Lower leg skin (tissue), 4 donors: ENCODE results near the gene FAM186B. TPM values are rescaled to one million over a fixed set of nuclear protein-coding genes. Genes with fewer than 3 reads are reported as not detected.
"Not testable (repeated sequence)": the region's sequence is repeated elsewhere in the genome, so short reads cannot be mapped to it uniquely, and the experiment has no call there.

Source experiments
- DNase-seq, 2 donors: peaks; one replicate each; pipeline ENCODE4 v3.0.0-alpha.2; 2019; ENCODE audit warnings: low spot score in 2 of 2
- H3K4me3 ChIP-seq: fragments of 200-600 bp; sonication (generic); 2 replicates; pipeline ENCODE4 v1.5.1; 2017; ENCODE audit warnings: mild to moderate bottlenecking, low read depth; ENCODE audit not compliant: poor library complexity, severe bottlenecking
- POLR2A ChIP-seq, 2 donors: fragments of 450-650 bp; IDR thresholded peaks; one replicate each; pipeline ENCODE4 v1.6.1; 2016 to 2017; ENCODE audit warnings: antibody characterized with exemption in 2 of 2, mild to moderate bottlenecking in 1 of 2, moderate library complexity in 1 of 2
- WGBS, 2 donors: methylation state at CpG; one replicate each; pipeline ENCODE4 v1.1.5; 2018; 5-methylcytosine and 5-hydroxymethylcytosine counted together
- intact Hi-C: fragments of 100-400 bp; cut with DNase I; formaldehyde crosslinking; loops from one replicate; pipeline ENCODE4 v1.15.0; 2023; ENCODE audit warnings: low total_unique reads
- total RNA-seq, 4 donors: library from RNA; depleted of rRNA; stranded (reverse); fragments of >200 nt; gene quantifications; one replicate each; pipeline ENCODE4 v1.1.0, GENCODE V29; 2016
- TF ChIP-seq, protein P1 (sequence below), 3 donors: fragments of 450-650 bp; IDR thresholded peaks; one replicate each; pipeline ENCODE4 v1.5.1; 2016; ENCODE audit warnings: antibody characterized with exemption in 3 of 3, mild to moderate bottlenecking in 3 of 3, moderate library complexity in 2 of 3

The FAM186B gene, protein sequence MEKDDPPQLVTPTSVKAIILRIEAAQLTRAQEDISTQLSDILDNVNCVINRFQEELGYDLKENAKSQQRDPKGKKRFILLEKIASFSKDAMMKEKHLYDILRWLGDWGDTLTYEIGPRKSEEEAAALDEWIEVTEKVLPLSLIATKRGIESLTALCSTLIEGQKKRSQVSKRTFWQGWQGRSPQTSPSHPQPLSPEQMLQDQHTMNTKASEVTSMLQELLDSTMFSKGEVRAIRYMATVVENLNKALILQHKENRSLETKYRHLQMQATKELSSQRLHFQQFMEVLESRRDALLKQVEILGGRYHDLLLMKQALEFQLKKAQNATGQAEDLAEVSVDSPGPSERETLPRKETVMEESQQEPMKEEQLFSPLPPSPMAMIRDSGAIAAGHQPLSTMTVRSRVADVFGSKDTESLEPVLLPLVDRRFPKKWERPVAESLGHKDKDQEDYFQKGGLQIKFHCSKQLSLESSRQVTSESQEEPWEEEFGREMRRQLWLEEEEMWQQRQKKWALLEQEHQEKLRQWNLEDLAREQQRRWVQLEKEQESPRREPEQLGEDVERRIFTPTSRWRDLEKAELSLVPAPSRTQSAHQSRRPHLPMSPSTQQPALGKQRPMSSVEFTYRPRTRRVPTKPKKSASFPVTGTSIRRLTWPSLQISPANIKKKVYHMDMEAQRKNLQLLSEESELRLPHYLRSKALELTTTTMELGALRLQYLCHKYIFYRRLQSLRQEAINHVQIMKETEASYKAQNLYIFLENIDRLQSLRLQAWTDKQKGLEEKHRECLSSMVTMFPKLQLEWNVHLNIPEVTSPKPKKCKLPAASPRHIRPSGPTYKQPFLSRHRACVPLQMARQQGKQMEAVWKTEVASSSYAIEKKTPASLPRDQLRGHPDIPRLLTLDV
- 1 to 10 TPM in 1 of 4 donors, under 1 TPM in 3; 0.21 to 1.1 (median 0.57) TPM for total RNA-seq

DNA sequence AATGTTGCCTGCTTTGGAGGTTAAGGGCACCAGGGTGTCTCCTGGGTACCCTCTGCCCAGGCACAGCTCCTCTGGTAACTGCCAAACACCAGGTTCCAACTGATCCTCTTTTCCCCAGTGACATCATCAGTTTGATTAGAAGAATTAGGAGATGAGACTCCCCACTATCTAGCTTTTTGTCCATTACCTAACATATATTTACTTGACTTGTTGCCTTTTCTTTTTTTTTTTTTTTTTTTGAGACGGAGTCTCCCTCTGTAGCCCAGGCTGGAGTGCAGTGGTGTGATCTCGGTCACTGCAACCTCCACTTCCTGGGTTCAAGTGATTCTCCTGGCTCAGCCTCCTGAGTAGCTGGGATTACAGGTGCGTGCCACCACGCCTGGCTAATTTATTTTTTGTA is at the start of gene FAM186B:
TSS of gene FAM186B (minus strand) at position 101 of the 400 bp plus-strand sequence. CDS start 162 bp downstream, outside the sequence.
- intact Hi-C loops, H3K4me3 ChIP-seq, DNase-seq: not testable (repeated sequence)
- 92 to 98% methylated on average over 4 of the region's 4 CpGs for WGBS, 2 donors

DNA sequence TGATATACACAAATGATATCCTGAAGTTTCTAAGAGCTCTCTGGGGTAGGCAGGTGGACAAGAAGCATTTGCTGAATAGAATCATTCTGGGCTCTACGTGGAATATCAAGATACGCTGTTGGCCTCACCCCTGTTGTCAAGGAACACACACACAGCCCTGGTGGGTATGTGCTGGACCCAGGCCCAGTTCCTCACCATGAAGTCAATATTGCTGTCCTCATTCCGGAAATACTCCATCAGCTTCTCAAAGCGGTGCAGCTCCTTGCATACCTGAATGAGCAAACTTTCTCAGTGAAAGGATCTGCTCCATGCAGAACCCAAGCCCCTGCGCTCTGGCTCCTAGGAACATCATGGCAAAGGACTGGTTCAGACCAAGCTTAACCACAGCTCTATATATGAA is 49.3 kb upstream of the FAM186B start:
- no peak overlapping the region for H3K4me3 ChIP-seq
- DNase-seq, result no peak
- intact Hi-C loops, result no loop called here
- 88 to 96% methylated on average over 5 of the region's 5 CpGs for WGBS, 2 donors
- TF ChIP-seq, protein P1, sequence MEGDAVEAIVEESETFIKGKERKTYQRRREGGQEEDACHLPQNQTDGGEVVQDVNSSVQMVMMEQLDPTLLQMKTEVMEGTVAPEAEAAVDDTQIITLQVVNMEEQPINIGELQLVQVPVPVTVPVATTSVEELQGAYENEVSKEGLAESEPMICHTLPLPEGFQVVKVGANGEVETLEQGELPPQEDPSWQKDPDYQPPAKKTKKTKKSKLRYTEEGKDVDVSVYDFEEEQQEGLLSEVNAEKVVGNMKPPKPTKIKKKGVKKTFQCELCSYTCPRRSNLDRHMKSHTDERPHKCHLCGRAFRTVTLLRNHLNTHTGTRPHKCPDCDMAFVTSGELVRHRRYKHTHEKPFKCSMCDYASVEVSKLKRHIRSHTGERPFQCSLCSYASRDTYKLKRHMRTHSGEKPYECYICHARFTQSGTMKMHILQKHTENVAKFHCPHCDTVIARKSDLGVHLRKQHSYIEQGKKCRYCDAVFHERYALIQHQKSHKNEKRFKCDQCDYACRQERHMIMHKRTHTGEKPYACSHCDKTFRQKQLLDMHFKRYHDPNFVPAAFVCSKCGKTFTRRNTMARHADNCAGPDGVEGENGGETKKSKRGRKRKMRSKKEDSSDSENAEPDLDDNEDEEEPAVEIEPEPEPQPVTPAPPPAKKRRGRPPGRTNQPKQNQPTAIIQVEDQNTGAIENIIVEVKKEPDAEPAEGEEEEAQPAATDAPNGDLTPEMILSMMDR (IDR thresholded peaks at IDR 0.05), result no peak
- TF ChIP-seq POLR2A (IDR thresholded peaks at IDR 0.05), result no peak

DNA sequence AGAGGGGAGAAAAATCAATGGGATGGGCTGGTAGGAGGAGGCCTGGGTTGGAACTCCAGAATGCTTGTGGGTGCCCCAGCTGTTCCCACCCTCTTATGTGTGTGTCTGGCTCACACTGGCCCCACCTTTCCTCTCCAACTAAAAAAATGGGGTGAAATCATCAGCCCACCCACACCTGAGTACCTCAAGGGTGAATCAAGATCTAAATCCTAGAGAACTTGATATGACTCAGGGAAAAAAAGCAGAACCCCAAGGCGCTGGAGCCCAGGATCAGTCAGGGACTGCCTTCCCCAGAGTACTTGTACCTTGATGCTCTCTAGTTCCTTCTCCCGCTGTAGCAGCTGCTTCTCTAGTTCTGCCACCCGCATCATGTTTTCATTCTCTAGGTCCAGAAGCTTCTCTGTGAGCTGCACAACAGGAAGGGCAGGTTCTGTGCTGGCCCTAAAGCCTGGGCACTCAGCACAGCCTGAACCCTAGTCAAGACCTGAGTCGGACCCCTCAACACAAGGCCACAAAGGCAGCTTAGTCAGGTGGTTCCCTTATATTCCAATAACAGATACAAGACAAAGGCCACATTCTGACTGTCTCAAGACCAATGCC is 47.6 kb upstream of the FAM186B start:
- no peak overlapping the region for H3K4me3 ChIP-seq
- 93 to 94% methylated on average over 4 of the region's 4 CpGs for WGBS, 2 donors
- TF ChIP-seq, protein P1 (IDR thresholded peaks at IDR 0.05), result no peak
- no peak for DNase-seq
- intact Hi-C loops, result no loop called here

DNA sequence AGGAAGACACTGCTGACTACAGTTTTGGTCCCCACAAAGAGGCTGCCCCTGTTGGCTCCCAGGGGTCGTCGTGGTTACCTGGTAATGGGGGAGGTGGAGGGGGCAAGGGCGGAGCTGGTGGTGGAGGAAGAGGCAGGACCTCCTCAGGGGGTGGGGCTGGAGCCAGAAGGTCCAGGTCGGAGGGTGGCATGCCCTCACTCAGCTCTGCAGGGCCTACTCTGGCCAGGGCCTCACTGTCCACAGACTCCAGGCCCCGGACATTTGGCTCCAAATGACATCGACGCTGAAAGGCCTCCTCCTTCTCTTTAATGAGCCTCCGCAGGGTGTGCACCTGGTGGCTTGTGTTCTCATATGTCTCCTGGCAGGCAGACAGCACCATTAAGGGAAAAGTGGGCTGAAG is 46.4 kb upstream of the FAM186B start:
- no peak for DNase-seq
- intact Hi-C loops, result no loop called here
- TF ChIP-seq POLR2A (IDR thresholded peaks at IDR 0.05), result no peak
- TF ChIP-seq, protein P1 (IDR thresholded peaks at IDR 0.05), result no peak
- WGBS, 2 donors, result 72 to 76% methylated on average over 7 to 8 of the region's 8 CpGs
- H3K4me3 ChIP-seq, result no peak overlapping the region

DNA sequence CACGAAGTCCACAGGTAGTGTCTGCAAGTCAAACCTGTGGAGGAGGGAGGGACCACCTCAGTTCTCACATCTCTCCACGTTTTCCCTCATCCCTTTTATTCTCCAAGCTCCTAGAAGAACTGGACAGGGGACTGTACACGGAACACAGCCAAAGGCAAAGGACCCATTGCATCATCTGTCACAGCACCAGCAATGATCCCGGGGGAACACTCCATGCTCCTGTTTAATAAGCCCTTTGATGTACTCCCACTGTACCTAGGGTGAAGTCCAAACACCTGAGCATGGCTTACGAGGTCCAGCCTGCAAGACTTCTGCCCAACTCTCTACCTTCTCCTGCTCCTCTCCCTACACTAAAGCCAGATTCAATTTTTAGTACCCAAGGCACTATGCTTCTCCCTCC is 44.5 kb upstream of the FAM186B start:
- H3K4me3 ChIP-seq, result no peak overlapping the region
- TF ChIP-seq, protein P1 (IDR thresholded peaks at IDR 0.05), result no peak
- TF ChIP-seq POLR2A (IDR thresholded peaks at IDR 0.05), result no peak
- DNase-seq, result no peak
- WGBS, 2 donors, result 73 to 74% methylated on average over 5 of the region's 5 CpGs
- intact Hi-C loops, result no loop called here

DNA sequence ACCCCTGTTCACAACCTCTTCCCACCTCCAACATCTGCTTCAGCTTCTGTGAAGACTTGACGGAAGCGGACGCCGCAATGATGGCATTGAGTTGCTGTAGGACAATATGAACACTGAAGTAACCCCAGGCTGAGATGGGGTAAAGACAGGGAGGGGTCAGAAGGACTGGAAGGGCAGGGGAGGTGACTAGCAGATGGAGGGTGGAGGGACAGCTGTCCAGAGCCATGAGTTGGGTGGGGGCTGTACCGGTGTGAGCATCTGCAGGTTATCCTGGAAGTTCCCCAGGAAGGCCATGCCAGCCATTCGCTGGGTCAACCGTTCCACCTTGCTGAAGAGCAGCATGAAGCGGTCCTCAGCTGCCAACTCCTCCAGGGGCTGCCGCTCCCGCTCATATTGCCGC is 44.0 kb upstream of the FAM186B start:
- intact Hi-C loops, result no loop called here
- 96 to 98% methylated on average over 11 of the region's 11 CpGs for WGBS, 2 donors
- TF ChIP-seq, protein P1 (IDR thresholded peaks at IDR 0.05), result no peak
- no peak for TF ChIP-seq POLR2A (IDR thresholded peaks at IDR 0.05)
- DNase-seq, result no peak
- no peak overlapping the region for H3K4me3 ChIP-seq
